Right kidney (tissue), 9 donors: Measurements from ENCODE around the gene CENPU.
"Not testable (repeated sequence)": the region's sequence is repeated elsewhere in the genome, so short reads cannot be mapped to it uniquely, and the experiment has no call there.

Experiments
- DNase-seq: peaks from one replicate; pipeline ENCODE4 v3.0.0-alpha.2; 2016
- long read RNA-seq, 8 donors: transcript quantifications; one replicate each; lab custom pipeline, GENCODE V29; 2026

CENPU gene, protein sequence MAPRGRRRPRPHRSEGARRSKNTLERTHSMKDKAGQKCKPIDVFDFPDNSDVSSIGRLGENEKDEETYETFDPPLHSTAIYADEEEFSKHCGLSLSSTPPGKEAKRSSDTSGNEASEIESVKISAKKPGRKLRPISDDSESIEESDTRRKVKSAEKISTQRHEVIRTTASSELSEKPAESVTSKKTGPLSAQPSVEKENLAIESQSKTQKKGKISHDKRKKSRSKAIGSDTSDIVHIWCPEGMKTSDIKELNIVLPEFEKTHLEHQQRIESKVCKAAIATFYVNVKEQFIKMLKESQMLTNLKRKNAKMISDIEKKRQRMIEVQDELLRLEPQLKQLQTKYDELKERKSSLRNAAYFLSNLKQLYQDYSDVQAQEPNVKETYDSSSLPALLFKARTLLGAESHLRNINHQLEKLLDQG
- long read RNA-seq, donor 1, transcript CENPU-201 (13 exons, 1,998 nt), result major isoform, 13 of 25 reads
- long read RNA-seq, donor 1, partial matches to known transcripts, result 9 of 25 reads
- long read RNA-seq, donor 1, other reads (novel, unspliced or antisense), result 0 of 25 reads
- long read RNA-seq, donor 2, transcript CENPU-201 (13 exons, 1,998 nt), result major isoform, 6 of 8 reads
- long read RNA-seq, donor 2, partial matches to known transcripts, result 0 of 8 reads
- long read RNA-seq, donor 2, other reads (novel, unspliced or antisense), result 0 of 8 reads
- long read RNA-seq, donor 3, partial matches to known transcripts, result 0 of 3 reads
- long read RNA-seq, donor 3, other reads (novel, unspliced or antisense), result 0 of 3 reads
- long read RNA-seq, donor 4, transcript CENPU-201 (13 exons, 1,998 nt), result major isoform, 5 of 8 reads
- long read RNA-seq, donor 4, partial matches to known transcripts, result 0 of 8 reads
- long read RNA-seq, donor 4, other reads (novel, unspliced or antisense), result 0 of 8 reads
- long read RNA-seq, donor 5, partial matches to known transcripts, result 0 of 7 reads
- long read RNA-seq, donor 5, other reads (novel, unspliced or antisense), result 0 of 7 reads
- long read RNA-seq, donor 6, partial matches to known transcripts, result 0 of 5 reads
- long read RNA-seq, donor 6, other reads (novel, unspliced or antisense), result 0 of 5 reads
- long read RNA-seq, donor 7, transcript CENPU-201 (13 exons, 1,998 nt), result major isoform, 8 of 11 reads
- long read RNA-seq, donor 7, partial matches to known transcripts, result 0 of 11 reads
- long read RNA-seq, donor 7, other reads (novel, unspliced or antisense), result 0 of 11 reads
- long read RNA-seq, donor 8, transcript CENPU-201 (13 exons, 1,998 nt), result major isoform, 10 of 14 reads
- long read RNA-seq, donor 8, partial matches to known transcripts, result 0 of 14 reads
- long read RNA-seq, donor 8, other reads (novel, unspliced or antisense), result 0 of 14 reads

DNA sequence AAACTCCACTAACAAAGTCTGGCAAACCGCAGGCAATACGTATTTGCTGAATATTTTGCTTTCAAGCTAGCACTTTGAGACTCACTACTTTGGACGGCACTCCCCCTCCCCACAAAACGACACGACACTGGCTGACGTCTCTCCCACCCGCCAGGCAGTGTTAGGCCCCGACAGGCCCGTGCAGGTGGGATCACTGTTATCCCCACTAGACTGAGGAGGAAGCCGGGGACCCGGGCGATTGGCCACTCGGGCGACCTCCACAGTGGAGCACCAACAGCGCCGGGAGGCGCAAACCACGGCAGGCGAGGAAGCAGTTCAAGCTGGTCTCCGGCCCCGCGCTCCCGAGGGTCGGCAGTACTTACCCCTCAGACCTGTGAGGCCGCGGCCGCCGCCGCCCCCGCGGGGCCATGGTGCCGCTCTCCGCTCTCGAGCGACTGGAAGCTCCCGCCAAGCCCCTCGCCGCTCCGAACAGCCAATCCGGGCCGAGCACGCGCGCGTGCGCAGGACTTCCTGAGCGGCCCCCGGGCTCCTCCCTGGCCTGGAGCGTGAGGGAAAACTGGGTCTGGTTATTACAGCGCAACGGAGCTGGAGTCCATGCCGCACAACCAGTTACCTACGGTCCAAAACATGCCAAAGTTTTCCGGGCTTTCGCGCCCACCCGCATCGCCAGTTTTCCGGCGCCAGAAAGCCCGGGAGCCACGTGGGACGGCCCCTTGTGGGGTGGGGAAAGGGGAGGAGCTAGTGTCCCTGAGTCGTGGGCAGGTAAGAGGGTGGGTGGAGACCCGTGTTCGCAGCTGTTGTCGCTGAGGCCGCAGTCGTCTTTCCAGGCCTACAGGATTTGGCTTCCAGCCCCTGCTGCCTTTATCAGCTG, at the start of gene CENPU:
Gene CENPU, minus strand, starts transcription at position 443 of the 871 bp plus-strand sequence. Its CDS starts 34 bp downstream, at position 409.
- DNase-seq, result peak; percentile 96

DNA sequence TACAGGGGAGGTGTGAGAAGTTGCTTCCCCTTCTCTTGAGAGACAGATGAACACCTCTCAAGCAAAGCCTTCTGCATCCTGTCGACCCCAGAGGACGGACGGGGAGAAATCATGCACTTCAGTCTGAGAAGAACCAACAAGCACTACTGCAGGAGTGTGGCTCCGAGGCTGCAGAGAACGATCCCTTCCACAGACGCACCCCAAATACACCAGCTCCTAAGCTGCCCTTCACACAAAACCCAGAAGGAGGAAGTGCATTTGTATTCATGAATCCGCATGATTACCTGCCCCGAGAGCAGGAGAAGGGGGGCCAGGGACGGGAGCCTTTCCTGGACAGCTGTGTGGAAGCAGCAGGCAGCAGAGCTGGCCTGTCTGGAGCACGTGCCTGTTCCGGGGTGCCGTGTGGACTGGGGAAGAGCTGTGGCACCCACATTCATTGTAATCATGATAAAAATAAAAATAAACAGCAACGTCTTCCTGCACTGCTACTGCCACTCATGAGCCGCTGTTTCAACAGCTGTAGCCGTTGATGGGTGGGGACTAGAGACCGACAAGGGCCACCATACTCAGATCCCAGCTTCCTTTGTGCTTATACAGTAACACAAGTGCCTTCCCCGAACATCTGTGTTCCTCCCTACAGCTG, 49.0 kb upstream of the CENPU start:
- DNase-seq, result peak; percentile 16

DNA sequence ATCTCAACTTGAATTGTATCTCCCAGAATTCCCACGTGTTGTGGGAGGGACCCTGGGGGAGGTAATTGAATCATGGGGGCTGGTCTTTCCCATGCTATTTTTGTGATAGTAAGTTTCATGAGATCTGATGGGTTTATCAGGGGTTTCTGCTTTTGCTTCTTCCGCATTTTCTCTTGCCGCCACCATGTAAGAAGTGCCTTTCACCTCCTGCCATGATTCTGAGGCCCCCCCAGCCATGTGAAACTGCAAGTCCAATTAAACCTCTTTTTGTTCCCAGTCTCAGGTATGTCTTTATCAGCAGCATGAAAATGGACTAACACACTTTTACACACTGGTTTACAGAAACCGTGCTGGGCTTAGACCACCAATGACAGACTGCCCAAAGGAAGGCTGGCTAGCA, 45.3 kb upstream of the CENPU start:
- not testable (repeated sequence) for DNase-seq

DNA sequence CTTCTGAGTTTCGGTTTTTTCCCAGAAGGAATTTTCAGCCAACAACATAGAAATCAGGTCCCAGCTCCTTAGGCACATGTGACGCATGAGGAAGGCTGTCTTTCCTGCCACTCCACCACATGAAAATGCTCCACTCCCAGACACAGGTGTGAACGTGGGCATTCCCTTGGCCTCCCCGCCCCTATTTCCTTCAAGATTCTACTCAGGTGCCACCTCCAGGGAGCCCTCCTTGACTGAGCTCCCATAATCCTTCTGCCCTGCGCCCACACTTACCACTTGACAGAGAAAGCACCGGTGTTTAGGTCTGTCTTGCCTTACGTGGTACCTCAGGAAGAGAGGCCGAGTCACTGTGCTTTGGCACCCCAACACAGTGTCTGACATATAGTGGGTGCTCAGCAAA, 44.4 kb upstream of the CENPU start:
- no peak for DNase-seq

DNA sequence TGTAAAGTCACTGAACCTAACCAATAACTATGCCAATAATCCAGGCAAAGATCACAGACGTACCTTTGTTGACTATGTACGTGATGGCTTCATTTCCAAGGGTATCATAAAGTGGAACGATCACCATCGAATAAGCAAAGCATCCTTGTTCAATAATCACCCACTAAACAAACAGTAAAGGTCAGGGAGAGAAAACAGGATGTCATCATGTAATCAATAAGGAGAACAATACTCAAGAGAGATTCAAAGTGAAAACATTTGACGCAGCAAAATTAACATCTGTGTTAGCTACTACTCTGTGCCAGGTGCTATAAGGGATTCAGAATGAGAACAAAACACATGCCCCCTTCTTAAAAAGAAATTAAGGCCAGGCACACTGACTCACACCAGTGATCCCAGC, 42.9 kb upstream of the CENPU start:
- DNase-seq, result no peak

DNA sequence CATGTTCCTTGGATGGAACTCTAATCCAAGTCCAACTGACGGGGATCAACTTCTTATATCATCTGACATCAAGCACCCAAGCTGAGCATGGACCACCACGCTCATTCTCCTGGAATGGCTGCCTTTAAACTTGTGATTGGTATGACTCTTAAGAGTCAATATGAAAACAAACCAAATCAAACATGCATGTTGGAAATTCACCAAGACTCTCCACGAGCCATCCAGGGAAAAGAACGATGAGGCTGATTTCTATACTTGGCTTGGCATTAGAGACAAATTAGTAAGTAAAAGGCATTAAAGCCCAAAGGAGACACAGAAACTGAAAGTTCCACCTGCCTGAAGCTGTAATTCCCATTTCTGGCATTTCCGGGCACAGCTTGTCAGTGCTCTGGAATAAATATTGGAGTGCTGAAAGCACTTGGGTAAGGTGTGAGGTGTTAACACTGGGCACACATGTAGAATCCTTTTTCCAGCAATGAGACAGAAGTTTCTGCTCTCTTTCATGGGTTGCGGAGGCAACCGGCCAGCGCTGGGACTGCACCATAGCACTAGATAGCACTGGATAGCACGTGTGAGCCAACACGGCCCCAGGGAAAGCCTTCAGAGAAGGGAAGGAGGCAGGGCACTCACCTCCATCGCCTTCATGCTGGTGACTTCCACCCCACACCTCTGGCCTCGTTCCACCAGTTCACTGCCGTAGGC, 42.1 kb upstream of the CENPU start:
- no peak for DNase-seq

DNA sequence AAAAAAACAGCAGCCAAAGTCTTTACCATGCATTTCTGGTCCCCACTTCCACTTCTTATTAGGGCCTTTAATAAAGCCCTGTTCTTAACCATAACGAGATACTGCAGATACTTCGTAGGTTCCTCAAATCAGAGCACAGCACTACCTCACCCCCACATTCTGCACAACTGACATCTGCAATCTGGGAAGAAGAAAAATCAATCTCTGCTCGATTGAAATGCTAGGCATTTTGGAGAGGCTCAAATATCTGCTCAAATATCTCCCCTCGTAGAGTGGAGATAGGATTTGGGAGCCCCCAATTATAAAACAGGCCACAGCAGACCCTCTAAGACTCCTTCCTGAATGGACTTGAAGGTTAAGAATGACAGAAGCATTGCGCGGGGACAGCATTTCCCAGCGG, 40.3 kb upstream of the CENPU start:
- no peak for DNase-seq

DNA sequence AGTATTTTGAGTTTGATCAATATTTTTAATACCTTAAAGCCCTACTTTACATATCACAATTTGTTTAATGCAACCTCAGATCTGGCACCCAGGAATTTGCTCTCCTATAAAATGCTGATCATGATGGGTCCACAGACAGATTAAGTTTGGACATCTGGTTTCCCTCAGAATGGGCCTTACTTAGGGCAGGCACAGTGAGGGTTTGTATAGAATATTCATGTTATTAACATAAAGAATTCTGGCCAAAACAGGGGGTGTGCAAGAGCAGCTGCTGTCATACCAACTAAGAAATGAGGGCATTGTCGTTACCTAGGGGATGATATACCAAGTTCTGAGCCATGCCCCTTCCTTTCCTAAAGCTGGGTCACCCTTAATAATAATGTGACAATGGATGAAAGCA, 37.5 kb upstream of the CENPU start:
- DNase-seq, result no peak

DNA sequence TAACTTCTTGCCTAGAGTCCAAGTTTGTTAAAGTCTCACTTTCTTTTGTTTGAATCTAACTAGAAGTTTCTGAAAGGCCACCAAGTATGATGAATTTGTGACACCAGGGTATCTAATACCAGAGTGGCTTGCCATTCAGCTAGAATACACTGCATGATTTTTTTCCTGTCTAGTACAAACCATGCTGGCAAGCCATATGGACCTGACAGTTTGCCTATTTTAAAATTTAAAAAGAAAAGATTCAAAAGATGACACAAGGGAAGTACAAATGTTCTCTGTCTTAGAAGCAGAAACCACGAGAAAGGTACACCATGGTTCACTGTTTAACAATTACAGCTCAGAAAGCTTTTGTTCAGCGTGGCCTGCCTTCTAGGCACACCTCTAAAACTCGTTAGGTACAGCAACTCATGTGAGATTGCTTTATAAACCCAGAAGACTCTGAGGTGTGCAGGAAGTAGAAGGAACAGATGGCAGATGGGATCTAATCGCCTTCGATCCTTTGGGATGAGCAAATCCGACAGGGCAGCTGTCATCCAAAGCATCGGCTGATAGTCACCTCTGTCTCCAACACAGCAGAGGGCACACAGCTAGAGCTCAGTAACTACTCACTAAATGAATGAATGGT, 35.4 kb upstream of the CENPU start:
- DNase-seq, result no peak

DNA sequence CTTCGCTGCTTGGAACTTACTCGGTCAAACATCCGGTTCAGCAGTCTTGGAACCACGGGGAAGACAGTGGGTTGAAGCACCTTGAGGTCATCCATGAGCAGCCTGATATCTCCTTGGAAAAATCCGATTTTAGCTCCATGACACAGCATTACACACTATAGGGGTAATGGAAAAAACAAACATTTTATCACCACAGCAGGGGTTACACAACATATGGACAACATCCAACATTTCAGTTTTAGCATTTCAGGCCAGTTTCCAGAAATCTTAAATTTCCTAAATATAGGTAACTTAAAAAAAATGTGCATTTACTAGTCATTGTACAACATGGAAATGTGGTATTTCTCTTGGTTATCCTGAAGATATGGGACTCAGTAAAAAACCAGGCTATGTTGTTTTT, 34.4 kb upstream of the CENPU start:
- DNase-seq, result no peak

DNA sequence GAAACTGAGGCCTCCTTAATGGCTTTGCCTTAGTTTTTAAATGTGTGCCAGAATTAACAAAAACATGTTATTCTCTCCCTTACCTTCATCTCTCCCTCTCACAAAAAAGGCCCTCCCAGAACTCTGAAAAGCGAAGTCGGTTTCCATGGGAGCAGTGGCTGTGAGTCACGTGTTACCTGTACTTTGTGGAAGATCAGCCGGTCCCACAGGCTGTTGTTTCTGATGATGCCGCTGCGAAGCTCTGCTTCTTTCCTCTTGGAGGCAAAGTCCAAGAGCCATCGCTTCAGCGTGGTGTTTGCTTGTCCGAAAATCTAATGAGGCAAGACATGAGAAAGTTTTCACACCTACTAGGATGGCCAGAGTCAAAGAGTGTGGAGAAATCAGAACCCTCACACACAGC, 32.5 kb upstream of the CENPU start:
- no peak for DNase-seq

DNA sequence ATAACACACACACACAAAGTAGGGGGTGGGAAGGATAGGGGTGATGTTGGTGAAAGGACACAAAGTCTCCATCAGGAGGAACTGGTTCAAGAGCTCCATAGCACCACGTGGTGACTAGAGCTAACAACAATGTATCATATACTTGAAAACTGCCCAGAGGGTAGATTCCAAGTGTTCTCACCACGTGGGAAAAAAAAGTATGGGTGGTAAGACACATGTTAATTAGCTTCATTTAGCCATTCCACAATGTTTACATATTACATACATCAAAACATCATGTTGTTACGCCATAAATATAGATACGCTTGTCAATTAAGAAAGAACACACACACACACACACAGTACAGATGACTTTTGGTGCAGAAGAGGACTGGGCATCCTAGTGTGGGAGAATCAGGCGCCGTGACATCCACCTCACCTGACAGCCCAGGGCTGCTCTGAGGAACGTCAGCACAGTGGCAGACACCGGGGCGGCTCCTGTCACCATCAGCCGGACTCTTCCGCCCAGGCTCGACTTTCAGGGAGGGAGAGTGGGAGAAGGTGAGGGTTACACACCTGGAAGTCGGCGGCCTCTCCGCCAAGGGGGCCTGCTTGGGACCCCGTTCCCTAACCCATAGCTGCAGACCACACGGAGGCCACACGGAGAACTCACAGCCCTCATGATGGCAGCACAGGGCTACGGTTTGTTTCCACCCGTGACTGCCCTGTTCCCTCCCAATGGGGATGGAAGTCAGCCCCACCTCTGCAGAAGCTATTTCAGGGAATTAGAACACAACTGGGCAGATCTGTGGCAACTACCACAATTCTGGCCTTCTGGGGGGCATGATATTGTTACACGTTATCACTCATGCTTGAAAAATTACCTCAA, 31.8 kb upstream of the CENPU start:
- no peak for DNase-seq

DNA sequence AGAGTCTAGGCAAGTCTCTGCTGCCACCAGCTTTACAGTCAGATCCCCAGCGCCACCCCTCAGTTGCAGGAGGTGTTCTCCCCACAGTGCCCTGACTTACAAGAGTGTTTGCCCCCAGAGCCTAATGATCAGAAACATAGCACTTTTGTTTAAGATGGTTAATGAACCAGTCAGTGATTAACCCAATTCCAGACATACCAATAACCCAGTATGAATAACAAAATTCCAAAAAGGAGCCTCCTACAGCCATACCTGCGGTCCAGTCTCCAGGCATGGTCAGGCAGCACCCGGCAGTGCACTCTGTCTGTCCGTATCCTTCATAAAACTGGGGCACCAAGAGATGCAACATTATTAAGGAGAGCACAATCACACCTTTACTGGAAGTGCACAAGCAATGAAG, 30.7 kb upstream of the CENPU start:
- DNase-seq, result no peak

DNA sequence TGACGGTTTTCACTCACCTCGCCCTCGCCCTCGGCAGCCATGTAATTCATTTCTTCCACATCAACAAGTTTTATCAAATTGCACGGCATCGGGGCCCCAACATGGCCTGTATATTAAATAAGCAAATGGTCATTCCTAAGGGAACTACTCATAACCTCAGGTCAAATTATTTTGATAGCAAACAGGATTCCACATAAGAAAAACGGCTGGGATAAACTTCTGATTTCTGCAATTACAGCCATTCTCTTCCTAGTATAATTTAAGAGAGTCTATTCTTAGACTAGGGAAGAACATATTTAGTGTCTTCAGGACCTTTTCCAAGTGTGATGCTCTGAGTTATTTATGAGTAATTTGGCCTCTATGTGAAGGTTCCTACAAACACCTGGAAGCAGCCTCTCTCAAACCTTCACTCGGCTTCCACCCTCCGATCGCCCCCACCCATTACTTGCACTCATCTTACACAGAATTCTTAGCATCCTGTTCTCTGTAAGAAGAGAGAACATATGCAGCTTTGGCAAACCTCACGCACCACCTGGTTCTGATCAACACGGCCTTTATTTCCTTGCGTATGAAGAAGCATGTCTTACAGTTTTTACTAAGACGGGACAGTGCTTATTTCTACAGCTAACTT, 29.4 kb upstream of the CENPU start:
- no peak for DNase-seq

DNA sequence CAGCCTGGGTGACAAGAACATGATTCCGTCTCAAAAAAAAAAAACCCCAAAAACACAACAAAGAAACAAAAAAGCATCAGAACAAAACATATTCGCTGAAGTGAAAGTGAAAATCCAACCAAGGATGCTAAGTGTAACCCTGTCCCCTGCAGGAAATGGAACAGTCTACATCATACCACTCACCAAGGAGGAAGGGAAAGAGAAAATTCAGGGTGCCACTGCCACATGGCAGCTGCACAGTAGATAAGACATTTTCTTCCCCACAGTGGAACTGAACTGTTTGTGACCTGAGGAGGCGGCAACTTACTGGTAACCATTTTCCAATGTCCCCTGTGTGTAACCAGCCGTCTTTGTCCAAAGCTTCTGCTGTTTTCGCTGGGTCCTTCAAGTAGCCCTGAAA, 28.2 kb upstream of the CENPU start:
- no peak for DNase-seq

DNA sequence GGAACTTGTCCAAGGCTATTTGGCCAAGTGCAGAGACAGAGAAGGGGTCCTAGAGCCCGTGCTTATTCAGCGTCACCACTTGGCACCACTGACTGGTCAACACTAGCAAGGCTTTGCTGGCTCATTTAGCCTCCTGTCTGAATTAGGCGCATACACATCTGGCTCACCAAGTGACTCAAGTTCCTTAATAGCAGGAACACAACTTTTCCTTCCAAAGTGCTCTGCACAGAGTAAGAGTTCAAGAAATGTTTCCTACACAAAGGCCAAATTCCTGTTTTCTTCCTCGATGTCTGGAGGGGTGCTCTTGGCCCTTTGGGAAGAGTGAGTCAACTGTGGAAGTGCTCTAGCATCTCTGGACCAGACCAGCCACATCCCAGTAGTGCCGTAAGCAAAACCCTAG, 26.8 kb upstream of the CENPU start:
- no peak for DNase-seq

DNA sequence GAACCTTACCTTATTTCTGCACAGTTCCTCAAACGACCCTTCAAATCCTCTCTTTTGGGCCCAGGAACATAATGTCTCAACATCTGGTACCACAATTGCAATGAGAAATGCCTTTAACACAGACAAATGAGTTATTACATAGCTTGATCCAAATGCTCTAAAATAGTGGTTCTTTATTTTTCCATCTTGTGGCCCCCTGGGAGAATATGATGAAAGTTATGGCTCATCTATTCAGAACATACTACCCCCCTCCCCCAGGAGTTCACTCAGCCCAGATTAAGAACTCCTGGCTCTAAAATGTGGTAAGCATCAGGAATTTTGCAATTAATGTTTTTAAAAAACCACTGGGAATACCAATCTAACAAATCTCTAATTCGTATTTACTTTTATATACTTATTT, 23.9 kb upstream of the CENPU start:
- no peak for DNase-seq

DNA sequence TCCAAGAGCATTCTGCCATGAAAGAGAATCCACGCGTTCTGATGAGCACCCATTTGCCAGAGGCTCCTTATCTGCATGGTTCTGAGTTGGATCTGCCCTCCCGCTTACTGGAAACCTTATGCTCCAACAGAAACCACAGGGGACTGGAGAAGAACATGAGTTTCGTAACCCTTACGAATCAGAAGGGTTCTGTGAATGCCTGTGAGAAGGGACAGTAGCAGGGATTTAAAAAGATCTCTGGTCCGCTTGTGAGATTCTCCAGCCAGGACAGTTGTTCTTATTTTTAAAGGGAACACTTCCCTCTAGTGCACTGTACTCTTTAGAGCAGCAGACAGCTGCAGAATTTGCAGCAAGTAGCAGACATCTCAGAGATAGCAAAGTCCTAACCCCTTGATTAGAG, 22.5 kb upstream of the CENPU start:
- DNase-seq, result no peak
